GM15510 (cell line): ENCODE data around the gene KNSTRN.

Experiments used
- POLR2A ChIP-seq: IDR thresholded peaks from 3 replicates; pipeline ENCODE4 v1.6.1; 2011; ENCODE audit warnings: borderline replicate concordance; ENCODE audit not compliant: insufficient read length; ENCODE audit errors: extremely low read depth

The KNSTRN gene

DNA sequence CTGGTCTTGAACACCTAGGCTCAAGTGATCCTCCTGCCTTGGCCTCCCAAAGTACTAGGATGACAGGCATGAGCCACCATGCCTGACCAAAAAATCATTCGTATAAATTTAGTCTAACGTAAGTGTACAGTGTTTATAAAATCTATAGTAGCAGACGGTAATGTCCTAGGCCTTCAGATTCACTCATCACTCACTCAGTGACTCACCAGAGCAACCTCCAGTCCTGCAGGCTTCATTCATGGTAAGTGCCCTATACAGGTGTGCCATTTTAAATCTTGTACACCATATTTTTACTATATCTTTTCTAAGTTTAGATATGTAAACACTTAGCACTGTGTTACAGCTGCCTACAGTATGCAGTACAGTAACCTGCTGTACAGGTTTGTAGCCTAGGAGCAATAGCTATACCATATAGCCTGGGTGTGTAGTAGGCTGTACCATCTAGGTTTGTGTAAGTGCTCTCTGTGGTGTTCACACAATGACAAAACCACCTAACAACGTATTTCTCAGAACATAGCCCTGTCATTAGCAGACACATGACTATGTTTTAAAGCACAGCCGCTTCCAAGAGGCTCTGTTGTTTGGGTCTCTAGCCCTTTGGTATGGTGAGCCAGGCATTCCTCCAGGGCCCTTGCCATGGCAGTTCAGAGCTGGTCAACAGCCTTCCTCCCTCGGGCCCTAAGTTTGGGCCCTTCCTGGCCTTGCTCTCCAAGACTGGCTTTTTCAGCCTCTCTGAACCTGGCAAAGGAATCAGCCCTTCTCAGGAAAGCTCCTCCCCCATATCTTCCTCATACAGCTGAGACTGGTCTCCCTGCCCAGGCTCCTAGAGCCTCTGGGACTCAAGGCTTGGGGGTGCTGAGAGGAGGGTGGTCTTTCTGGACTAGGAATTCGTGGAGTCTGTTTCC, 39.9 kb upstream of the KNSTRN start:
- no peak for TF ChIP-seq POLR2A

DNA sequence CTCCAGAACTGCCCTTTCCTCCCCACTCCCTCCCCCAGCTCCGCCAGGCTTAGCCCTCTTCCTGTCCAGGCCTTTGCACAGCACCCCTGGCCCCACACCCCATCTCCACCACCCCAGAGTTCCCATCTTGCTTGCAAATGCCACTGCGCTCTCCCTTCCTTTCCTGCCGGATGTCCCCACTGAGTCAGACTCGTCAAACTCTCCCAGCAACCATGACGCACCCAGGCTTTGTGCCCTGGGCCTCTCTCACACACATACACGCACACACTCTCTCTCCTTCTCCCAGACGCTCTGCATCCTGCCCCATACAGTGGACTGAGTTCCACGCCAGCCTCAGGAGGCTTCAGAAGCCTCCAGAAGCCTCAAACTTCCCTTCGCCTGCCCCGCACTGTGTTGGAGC, 39.0 kb upstream of the KNSTRN start:
- TF ChIP-seq POLR2A = no peak

DNA sequence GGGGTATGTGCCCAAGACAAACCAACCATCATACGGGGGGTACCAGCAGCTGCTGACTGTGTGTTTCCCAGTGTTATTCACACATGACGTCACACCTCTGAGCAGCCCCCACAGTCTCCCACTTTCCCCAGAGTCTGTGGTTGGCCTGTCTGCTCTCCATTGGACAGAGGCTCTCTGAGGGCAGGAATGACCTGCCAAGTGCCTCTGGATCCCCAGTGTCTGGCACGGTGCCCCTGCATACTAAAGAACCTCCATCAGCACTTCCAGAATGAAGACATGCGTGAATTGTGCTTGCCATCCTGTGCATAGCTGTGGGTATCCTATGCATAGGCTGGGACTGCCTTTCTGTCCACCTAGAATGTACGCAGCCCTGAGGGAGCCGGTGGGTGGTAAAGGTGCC, 38.3 kb upstream of the KNSTRN start:
- TF ChIP-seq POLR2A = no peak

DNA sequence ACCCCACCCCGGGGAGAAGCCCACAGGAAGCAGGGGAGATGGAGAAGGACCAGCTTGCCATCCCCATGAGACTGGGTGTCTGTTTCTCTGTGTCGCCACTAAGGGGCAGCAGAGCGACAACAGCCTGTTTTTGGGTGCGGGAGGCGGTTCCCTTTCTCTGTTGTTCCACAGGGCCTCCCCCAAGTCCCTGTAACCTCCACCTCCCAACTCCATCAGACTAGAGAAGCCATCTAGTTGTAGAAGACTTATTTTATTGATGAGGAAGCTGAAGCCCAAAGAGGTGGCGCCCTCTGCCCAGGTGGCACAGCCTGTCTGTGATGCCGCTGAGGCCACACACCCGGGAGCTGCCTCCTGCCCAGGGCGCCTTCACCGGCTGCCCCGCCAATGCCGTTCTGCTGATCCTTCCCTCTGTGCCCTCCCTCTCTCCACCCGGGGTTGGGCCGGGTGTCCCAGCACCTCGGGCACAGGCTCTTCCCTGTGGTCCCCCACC, 37.8 kb upstream of the KNSTRN start:
- no peak for TF ChIP-seq POLR2A

DNA sequence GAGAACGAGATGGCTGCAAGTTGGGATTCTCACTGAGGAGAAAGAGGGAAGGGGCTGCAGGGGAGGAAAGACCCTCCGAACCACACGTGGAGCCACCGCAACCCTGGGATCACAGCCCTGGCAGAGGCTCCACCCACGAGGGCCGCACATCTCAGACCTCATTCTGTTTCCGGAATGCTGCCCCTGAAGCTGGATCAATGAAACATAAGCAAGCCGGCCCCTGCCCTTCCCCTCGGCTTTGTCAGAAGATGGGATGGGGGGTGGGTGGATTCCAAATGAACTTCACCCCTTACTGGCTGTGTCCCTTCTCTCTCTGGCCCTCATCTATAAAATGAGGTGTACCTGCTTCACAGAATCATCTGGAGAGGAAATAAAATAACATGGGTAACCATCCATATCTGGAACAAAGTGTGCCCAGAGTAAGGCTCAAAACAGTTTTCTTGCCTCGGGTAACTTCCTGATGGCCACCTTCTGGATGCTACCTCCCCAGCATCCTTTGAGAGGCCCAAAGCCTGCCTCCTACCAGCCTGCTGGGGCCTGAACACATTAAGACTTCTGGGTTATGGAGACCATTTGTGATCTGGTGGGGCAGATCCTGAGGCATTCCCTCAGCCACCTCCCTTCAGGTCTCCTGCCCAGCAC, 37.2 kb upstream of the KNSTRN start:
- no peak for TF ChIP-seq POLR2A

DNA sequence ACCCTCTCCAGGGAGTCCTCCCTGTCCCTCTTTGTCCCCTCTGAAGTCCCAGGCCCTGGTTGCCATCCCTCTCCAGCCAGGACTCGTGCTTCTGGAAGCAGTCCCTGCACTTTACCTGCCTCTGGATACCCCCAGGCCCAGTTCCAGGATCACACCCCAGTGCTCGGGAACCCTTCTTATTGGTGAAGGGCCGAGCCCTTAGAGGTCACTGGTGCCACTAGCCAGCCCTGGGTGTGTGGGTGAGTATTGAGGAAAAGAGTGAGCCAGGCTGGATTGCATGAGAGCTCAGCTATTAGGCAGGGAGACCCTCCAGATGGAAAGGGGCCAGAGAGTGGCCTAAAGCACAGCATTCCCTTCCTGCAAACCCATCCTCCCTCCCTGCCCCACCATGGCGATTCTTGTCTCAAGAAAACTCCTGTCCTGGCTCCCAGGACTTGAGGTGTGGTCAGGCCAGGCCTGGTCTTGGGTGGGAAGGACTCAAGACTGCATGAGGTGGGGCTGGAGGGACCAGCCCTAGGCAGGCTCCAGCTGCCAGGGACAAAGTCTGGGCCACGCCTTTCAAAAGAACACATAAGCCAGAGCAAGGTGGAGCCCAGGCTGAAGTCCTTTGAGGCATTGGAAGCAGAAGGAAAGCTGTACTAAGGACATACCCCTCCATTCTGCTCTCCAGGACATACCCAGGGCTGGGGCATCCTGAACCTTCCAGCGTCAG, 36.5 kb upstream of the KNSTRN start:
- TF ChIP-seq POLR2A = no peak

DNA sequence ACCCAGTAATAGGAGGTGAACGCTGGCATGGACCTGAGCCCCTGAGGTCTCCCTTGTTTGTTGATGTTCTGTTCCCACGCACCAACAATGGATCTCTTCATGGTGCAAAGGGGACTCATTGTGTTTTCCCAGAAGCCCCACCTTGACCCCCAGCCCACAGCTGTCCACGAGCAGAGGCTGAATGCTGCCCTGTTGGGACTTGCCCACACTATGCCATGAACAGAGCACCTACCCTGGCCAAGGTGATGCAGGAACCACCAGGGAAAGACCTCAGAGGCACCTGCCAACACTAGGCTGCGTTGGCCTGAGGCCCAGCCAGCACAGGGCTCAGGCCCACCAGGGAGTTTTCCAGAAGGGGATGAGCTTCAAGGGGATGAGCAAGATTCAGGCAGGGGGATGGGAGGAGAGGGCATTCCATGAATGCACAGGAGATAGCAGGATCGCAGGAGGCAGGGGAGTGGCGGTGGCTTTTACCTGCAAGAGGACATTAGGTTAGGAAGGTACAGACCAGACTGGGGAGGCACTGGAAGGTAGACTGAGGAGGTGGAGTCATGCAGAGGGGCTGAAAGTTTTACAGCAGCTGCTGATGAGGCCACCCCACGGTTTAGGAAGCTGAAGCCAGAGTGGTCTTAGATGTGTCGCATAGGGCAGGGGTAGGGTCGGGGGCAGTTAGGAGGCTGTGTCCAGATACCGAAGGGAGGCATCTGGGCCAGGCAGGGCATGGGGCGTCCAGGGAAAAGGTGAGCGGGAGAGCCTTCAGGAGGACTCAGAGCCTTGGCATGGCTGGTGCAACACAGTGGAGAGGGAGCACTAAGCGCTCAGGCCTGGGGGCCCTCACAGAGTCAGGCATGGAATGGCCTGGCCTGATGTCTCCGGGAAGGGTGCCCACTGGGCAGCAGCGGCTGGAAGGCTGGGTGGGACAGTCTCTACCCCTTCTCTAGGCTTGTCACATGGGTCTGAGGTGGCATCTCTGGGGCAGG, 35.7 kb upstream of the KNSTRN start:
- no peak for TF ChIP-seq POLR2A

DNA sequence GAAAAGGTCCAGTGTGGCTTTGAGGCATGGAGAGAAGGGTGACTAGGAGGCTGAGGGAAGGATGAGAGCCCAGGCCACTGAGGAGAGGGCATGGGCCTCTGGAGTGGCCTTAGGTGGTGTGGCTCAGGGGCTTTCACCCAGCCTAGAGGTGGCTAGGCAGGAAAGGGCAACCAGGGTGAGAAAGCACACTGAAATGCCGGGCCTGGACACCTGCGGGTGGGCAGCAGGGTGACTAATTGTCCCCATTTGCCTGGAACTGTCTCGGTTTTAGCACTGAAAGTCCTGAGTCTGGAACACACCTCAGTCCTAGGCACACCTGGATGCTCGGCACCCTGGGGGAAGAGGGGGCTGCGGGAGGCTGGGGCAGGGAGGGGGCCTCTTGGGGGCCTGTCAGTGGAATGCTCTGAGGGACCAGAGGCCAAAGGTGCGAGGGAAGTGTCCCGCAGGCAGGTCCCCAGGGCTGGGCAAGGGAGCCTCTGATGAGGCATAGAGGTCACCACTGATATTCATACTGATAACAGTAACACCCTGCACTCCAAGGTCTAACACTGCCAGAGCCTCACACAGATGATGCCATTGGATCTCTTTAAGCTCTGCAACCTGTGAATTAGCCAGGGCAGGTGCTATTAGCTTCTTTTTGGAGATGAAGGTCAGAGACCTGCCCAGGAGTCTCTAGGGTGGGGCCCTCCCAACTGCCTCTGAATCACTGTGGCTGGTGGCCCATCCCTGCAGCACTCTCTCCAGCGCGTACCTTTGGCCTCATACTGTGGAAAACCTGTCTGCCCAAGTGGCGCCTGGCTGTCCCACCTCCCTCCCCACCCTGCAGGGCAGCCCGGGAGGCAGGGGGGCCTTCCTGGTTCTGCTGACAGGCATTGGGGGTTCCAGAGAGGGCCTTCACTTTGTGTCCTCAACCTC, 34.7 kb upstream of the KNSTRN start:
- TF ChIP-seq POLR2A = no peak

DNA sequence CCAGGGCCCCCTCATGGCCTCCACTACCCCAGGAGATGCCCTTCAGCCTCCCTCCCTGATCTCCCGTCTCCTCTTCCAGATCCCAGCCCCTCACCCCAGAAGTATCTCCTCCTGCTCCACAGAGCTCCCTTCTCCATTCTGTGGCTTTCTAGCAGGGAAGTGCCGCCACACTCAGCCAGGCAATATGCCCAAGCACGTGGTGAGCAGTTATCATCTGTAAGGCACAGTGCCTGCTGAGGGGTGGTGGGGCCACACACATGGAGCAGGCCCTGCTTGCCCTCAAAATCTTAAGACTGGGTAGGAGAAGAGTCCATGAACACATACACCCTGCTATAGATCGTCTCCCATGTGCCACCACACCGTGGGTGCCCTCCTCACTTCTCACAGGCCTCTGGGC, 34.0 kb upstream of the KNSTRN start:
- TF ChIP-seq POLR2A = no peak

DNA sequence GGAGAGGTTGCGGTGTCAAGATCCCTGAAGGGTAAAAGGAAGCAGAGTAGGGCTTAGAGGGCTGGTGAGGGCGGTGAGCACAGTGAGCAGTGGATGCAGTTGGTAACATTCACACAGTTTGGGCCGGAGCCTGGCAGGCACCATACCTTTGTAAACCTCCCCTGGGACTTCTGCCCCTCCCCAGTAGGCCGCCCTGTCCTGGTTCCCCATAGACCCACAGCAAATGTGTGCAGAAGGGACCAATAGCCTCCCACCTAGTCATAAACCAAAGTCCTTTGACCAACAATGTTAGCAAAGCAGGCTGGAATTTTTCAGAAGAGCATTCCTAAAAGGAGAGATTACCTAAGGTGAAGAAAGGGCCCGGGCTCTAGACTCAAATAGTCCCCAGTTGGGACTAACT, 33.4 kb upstream of the KNSTRN start:
- TF ChIP-seq POLR2A = no peak

DNA sequence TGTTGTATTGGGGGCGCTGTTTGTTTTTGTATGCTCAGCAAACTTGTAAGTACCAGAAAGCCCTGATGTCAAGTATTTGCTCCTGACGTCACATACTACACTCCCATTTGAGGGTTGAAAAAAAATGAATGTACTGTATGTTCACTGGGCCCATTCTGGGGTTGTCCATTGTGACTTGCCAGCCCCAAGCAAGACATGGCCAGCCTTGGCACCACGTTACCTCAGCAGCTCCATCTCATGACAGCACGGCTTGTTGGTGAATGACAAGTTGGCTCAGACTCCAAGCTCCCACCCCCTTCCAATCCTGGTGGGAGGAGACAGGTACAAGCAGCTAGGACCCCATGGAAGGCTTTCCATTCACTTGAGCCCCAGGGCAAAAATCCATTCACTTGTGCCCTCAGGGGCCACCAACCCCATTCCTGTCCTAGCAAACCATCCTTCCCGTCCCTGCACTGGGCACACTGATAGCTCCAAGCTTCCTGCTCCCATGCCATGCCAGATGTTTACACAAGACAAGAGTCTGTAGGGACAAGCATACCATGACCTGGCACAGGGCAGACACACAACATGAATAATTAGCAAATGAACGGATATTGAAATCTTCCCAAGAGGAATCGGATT, 30.1 kb upstream of the KNSTRN start:
- TF ChIP-seq POLR2A = no peak

DNA sequence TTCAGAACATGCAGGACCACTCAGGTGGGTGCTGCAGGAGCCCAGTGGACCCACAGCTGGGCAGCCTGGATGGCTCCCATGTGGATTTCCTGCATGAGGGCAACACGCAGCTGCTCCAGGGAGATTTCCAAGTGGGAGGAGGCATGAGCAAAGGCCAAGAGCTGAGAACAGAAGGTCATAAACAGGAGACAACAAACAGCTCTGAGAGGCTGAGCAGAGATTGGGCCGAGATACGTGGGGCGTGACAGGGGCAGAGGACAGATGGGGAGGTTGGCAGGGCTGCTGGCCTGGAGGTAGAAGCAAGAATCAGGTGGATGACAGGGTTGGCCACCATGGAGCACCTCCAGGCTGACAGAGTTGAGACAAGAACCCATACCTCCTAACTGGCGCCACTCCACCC, 28.8 kb upstream of the KNSTRN start:
- no peak for TF ChIP-seq POLR2A

DNA sequence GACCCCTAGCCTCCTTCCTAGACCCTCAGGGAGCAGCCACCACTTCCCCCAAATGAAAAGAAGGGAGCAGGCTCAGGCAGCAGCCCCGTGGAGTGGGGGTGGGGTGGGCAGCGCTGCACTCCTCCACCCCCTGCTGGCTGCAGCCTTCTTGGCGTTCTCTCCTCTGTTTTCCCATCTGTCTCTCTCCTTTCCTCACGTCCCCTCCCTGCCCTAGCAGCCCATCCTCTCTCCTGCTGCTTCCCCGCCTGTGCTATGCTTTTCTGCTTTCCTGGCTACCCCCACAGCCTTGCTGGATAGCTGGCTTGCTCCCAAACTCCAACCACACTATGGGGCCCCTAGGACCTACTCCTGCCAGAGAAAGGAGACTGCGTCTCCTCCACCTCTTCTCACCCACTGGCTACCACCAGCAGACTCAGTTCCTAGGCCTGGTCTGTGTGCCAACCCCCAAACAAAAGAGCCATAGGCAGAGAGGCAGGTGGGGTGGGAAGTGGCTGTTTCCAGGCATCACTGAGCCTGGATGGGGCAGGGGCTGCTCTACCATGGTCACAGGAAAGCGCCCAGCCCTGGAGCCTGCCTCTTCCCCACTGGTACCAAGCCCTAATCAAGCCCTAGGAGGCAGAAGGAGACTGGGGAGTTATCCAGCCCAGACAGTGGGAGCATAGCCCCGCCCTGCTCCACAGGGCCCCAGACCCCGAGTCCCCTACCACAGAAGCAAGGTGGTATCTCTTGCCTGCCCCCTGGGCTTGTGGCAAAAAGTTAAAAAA, 27.9 kb upstream of the KNSTRN start:
- no peak for TF ChIP-seq POLR2A
